HUES6 (cell line): Measurements from ENCODE around the gene C1RL.

Experiments
- H3K27ac ChIP-seq: 2 replicates; pipeline ENCODE4 v1.7.0; 2013; ENCODE audit warnings: low read depth, mild to moderate bottlenecking, low read length, inconsistent platforms
- H3K27me3 ChIP-seq: 2 replicates; pipeline ENCODE4 v1.6.1; 2013; ENCODE audit warnings: low read length; ENCODE audit not compliant: control insufficient read depth, insufficient read depth
- H3K36me3 ChIP-seq: 2 replicates; pipeline ENCODE4 v1.6.1; 2013; ENCODE audit warnings: low read length; ENCODE audit not compliant: control insufficient read depth, insufficient read depth
- H3K4me1 ChIP-seq: 2 replicates; pipeline ENCODE4 v1.6.1; 2013; ENCODE audit warnings: low read length; ENCODE audit not compliant: control insufficient read depth, insufficient read depth
- H3K4me3 ChIP-seq: 2 replicates; pipeline ENCODE4 v1.5.1; 2013; ENCODE audit warnings: low read depth, low read length
- H3K9ac ChIP-seq: one replicate; pipeline ENCODE4 v1.6.1; 2013; ENCODE audit warnings: mild to moderate bottlenecking, low read length
- H3K9me3 ChIP-seq: 2 replicates; pipeline ENCODE4 v1.6.1; 2013; ENCODE audit warnings: low read depth, low read length; ENCODE audit not compliant: control insufficient read depth, insufficient read depth

The C1RL gene

GRCh38 chr12:7047306-7047705 lies 61.7 kb downstream of the C1RL start:
- Histone ChIP-seq H3K4me1 (no peaks in the 10 kb centered on the region), H3K9ac (no peak overlapping the region), H3K4me3 (no peak overlapping the region), H3K27me3 (no peaks in the 10 kb centered on the region), H3K36me3 (no peaks in the 10 kb centered on the region), H3K27ac (no peak overlapping the region), H3K9me3 (no peaks in the 10 kb centered on the region)

- H3K27ac ChIP-seq = no peak overlapping the region
- no peaks in the 10 kb centered on the region for H3K9me3 ChIP-seq
Observed at GRCh38 chr12:7046383-7047105, 62.5 kb downstream of the C1RL start.

GRCh38 chr12:7045913-7046312 lies 63.1 kb downstream of the C1RL start:
- H3K9ac ChIP-seq = no peak overlapping the region
- no peaks in the 10 kb centered on the region for H3K27me3 ChIP-seq
- no peak overlapping the region for H3K27ac ChIP-seq
- H3K4me1 ChIP-seq = no peaks in the 10 kb centered on the region
- H3K9me3 ChIP-seq = no peaks in the 10 kb centered on the region
- no peak overlapping the region for H3K4me3 ChIP-seq
- H3K36me3 ChIP-seq = no peaks in the 10 kb centered on the region

More at GRCh38 chr12:7046383-7047105, 62.5 kb downstream of the C1RL start:
- Histone ChIP-seq H3K9ac (no peak overlapping the region), H3K4me3 (no peak overlapping the region), H3K36me3 (no peaks in the 10 kb centered on the region), H3K4me1 (no peaks in the 10 kb centered on the region), H3K27me3 (no peaks in the 10 kb centered on the region)
